SHP77 treated with DMSO at 0.1 percent for 48 hours (cell line): ENCODE data around the gene PELI1.
A peak's percentile ranks its signal among the peaks of the same experiment; 100 is the strongest.

Experiments
- DNase-seq: peaks from one replicate; lab custom pipeline; 2025; lab: John Stamatoyannopoulos, UW

The PELI1 gene, protein sequence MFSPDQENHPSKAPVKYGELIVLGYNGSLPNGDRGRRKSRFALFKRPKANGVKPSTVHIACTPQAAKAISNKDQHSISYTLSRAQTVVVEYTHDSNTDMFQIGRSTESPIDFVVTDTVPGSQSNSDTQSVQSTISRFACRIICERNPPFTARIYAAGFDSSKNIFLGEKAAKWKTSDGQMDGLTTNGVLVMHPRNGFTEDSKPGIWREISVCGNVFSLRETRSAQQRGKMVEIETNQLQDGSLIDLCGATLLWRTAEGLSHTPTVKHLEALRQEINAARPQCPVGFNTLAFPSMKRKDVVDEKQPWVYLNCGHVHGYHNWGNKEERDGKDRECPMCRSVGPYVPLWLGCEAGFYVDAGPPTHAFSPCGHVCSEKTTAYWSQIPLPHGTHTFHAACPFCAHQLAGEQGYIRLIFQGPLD

DNA sequence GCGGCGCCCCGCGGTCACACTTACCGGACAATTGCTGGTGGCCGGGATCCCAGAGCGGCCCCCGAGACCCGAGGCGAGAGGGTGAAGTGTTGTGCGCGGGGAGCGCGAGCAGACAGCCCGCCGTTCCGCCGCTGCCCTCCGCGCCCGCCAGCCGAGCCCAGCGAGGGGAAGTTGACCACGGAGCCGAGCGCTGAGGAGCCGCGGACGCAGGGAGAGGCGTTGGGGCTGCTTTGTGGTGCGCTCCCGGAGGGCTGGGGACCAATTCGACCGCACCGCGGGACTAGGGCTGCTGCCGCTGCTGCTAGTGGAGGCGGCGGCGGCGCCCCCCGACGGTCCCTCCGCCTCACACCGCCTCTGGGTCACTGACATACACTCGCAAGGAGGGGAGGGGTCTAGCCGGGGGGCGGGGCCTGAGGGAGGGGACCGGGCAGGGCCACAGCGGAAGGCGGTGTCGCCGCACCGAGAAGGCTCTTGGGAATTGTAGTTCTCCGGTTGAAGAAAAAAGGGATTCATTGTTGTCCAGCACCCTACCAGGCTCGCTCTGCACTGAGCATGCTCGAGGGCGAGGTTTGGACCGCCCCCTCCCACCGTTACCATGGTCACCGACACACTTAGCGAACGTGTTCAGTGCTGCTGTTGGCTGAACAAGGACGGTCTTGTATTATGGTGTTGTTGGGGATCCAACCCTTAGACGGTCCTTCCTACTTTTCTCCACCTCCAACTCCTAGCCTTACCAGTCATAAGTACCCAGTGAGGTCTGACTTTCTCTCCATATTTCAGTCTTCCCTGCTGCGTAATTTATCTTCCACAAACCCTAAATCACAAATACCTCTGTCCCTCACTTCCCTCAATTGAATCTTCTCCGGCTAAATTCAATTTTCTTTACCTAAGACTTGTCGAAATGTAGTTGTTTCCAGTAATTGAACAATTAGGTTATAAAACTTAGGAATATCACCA, at the start of gene PELI1:
TSS of gene PELI1 (minus strand) at position 364 of the 957 bp plus-strand sequence. CDS start 36,110 bp downstream, outside the sequence.
- DNase-seq, result peak; percentile 97

DNA sequence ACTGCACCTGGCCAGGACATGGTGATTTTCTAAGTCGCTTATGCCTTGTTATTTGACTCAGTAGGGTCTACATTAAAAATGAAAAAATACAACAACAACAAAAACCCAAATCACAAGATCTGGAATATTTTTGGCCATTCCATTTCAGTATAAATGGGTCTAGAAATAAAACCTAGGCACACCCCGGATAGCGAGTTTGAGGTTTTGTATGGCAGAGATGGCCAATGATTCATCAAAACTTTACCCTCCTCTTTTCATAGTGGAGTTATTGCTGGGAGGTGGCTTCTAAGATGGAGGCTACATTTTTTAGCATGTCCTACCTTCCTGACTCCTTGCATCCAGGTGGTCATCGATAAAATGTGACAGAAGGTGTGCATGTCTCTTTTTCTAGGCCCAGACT, 49.3 kb upstream of the PELI1 start:
- DNase-seq, result no peak

- DNase-seq, result no peak
These were observed 48.5 kb upstream of the PELI1 start for GRCh38 chr2:64192664-64193105.

GRCh38 chr2:64192125-64192479, 47.9 kb upstream of the PELI1 start:
- DNase-seq, result no peak

- no peak for DNase-seq
These were observed 45.4 kb upstream of the PELI1 start for GRCh38 chr2:64189586-64189985.

DNA sequence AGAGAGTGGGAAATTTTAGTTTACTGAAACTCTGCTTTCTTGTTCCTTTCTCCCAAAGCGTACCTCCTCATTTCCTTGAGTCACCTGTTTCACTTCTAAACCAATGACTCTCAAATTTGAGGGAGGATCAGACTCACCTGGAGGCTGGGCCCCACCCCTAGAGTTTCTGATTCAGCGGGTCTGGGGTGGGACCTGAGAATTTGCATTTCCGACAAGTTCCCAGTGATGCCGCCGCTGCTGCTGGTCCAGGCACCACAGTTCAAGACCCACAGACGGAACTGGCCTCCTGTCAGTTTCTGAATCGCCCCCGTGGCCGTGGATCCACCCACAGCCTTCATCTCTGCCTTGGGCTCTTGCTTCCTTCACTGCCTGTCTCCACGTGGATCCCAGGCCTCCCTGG, 44.9 kb upstream of the PELI1 start:
- no peak for DNase-seq

GRCh38 chr2:64186699-64187605, 42.7 kb upstream of the PELI1 start:
- no peak for DNase-seq

DNA sequence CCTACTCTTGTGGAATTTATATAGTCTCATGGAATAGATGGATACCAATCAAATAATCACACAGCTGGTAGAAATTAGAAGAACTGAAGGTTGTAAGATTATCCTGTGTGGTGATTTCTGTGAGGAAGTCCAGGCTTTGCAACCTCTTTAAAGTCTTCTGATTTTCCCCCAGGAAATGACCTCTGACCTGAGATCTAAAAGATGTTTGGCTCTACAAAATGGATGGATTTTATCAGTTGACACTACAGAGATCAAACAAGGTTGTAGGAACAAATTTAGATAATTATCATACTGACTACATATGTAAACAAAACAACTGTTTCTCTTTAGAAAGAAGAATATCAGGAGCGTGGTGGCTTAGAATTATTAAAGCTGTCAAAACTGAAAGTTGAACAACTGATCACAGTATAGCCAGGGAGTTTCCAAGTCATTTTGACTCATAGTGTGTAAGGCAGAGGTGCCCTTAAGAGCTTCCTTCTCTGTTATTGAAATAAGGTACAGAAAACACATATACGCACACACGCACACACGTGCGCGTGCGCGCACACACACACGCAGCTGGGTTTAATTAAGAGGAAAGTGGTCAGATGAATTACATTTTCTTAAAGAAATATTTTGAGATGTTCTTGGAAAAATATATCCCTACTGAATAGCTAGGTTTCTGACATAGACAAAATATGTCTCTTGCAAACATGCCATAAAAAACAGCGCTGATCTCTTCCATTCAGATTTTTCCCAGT, 35.5 kb upstream of the PELI1 start:
- DNase-seq, result no peak

- no peak for DNase-seq
These were observed 33.1 kb upstream of the PELI1 start for GRCh38 chr2:64177315-64177714.

DNA sequence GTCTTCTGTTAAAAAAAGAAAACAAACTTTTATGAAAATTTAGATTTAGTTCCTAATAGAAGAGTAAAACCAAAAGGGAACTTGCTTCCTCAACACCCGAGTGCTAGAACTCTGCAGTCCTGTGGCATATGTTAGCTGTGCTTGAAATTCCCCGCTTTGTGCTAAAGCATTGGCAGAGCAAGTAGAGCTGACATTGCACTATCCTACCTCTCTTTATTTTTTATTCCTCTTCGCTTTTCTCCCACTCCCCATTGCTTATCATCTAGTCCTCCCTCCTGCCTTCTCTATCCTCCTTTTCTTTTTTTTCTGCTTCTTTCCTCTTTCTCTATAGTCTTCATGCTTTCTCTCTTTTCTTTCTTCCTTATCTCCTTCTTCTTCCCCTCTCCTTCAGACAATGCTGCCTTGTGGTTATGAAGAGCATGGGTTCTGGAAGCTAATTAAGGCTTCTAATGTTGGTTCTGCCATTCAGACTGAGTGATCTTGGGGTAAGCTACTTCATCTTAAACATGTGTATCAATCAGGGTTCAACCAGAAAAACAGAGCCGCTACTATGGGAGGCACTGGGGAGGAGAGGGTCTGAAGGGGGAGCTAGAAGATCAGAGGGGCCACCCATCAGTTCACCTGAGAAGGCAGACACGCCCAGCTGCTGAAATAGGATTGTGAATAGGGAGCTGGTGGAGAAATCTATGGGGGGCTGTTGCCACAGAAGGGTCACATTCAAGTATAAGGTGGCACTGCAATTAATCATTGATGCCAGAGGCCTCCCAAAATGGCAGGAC, 31.4 kb upstream of the PELI1 start:
- DNase-seq, result no peak

- DNase-seq, result no peak
These were observed 29.2 kb upstream of the PELI1 start for GRCh38 chr2:64173156-64174135.

DNA sequence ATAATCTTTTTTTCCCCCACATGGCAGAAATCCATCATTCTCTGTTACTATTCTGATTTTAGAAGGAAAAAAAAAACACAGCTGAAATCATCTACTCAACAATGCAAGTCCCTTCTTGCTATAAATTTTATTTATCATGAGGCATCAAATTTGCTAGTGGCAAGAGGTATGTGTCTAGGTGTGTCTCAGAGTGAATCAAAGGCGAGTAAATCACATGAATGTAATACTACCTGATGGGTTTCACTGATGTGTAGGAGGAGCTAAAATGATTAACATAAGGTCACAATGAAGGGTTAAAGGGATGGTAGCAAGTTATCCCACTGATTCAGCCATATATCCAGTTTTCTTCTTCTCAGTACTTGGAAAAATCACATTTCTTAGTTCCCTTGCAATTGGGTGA, 24.5 kb upstream of the PELI1 start:
- no peak for DNase-seq

DNA sequence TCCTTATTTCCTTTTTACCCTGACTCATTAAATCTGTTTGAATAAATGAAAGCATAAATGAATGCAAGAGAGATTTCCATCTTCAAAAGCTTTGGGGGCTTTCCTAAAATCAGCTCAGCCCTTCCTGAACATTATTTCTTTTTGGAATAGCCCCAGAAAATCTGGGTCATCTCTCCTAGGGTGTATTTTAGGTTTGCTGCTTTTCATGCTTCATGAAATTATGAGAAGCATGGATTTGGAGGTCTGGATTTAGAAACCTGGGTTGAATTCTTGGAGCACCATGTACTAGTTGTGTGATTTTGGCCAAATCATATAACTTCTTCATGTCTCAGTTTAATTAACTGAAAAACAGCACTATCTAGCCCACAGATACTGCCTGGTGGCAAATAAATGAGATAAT, 24.0 kb upstream of the PELI1 start:
- no peak for DNase-seq

DNA sequence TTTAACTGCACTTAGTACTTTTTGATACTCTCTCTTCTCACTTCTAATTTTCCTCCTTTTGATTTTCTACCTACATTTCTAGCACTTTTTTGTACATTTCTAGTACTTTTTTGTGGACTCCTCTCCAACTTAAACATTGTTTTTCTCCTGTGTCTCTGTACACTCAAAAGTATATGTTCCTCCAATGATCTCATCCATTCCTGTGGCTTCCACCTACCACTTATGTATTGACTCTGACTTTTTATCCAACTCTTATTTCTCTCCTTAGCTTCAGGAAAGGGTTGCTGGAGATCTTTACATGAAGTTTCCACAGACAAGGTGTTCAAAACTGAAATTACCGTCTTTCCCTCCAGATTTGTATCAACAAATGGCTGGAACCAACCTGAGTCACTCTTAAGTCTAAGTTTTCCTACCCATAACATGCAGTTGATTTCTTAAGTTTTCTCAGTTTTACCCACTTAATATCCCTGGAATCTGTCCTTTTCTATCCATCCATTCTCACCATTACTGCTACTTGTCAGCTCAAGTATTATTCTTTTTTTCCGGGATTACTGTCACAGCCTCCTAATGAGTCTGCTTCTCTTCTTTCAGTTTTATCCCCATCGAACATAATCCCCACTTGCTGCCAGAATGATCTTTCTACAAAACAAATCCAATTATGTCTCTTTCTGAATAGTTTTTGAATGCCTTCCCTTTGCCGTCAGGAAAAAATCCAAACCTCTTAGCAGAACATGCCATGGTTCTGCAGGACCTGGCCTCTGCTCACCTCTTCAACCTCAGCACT, 22.6 kb upstream of the PELI1 start:
- DNase-seq, result no peak

GRCh38 chr2:64166212-64166611, 22.0 kb upstream of the PELI1 start:
- no peak for DNase-seq

DNA sequence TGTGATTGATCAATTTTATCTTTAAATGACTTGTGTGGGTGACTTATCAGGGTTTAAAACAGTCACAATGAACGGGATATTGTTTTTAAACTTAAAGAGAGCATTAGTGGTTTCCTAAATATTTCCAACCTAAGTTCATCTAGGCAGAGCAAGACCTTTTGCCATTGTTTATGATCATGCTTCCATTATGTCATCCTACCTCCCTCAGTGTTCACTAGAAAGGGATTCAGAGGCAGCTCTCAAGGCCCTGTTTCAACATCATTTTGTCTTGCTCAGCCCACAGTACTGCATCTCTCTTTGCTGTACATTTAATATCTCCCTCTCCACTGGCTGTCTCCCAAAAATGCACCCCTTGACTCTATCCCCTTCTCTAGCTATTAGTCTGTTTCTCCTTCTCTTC, 21.5 kb upstream of the PELI1 start:
- DNase-seq, result no peak

- DNase-seq, result no peak
These were observed 20.4 kb upstream of the PELI1 start for GRCh38 chr2:64164629-64165028.

DNA sequence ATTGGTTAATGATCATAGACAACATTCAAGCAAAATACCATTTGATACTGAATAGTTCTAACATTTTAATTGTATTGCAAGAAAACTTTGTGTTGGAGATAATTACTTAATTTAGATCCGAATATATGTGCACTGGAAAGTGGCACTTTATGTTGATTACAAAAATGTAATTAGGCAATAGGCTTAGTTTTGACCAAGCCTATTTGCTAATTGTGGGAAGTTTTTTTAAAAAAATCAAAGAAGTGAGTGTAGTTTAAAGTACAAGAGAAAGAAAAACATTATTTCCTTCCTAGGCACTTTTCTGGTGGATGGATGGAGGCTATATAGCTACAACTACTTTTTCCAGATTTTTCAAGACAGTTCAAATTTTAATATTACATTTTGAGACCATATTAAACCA, 18.3 kb upstream of the PELI1 start:
- DNase-seq, result no peak
